Measurements from ENCODE around the gene PSMB11. TPM values are rescaled to one million over a fixed set of nuclear protein-coding genes. Genes with fewer than 3 reads are reported as not detected.
"Not testable (repeated sequence)": the region's sequence is repeated elsewhere in the genome, so short reads cannot be mapped to it uniquely, and the experiment has no call there.

Gene PSMB11
- total and polyA plus RNA-seq, 9 donors: not detected

- H3K36me3 ChIP-seq: no peaks in the 10 kb centered on the region
- no peak for DNase-seq
- no peaks in the 10 kb centered on the region for H3K4me1 ChIP-seq (ENCODE audit: insufficient read depth)
- no peaks in the 10 kb centered on the region for H3K27me3 ChIP-seq
- 68 to 73% (median 71%) methylated on average over 6 of the region's 6 CpGs for WGBS, 3 donors
- intact Hi-C loops (cut with DNase I): no loop called here
- H3K4me3 ChIP-seq: no peak overlapping the region
- no peak for TF ChIP-seq EP300 (IDR thresholded peaks at IDR 0.05)
- TF ChIP-seq, protein P1, sequence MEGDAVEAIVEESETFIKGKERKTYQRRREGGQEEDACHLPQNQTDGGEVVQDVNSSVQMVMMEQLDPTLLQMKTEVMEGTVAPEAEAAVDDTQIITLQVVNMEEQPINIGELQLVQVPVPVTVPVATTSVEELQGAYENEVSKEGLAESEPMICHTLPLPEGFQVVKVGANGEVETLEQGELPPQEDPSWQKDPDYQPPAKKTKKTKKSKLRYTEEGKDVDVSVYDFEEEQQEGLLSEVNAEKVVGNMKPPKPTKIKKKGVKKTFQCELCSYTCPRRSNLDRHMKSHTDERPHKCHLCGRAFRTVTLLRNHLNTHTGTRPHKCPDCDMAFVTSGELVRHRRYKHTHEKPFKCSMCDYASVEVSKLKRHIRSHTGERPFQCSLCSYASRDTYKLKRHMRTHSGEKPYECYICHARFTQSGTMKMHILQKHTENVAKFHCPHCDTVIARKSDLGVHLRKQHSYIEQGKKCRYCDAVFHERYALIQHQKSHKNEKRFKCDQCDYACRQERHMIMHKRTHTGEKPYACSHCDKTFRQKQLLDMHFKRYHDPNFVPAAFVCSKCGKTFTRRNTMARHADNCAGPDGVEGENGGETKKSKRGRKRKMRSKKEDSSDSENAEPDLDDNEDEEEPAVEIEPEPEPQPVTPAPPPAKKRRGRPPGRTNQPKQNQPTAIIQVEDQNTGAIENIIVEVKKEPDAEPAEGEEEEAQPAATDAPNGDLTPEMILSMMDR (IDR thresholded peaks at IDR 0.05): no peak
- TF ChIP-seq POLR2A (IDR thresholded peaks at IDR 0.05): no peak
- H3K27ac ChIP-seq: no peak overlapping the region
- no peaks in the 10 kb centered on the region for H3K9me3 ChIP-seq
These were observed 28.8 kb upstream of the PSMB11 start for GRCh38 chr14:23013054-23013748.

DNA sequence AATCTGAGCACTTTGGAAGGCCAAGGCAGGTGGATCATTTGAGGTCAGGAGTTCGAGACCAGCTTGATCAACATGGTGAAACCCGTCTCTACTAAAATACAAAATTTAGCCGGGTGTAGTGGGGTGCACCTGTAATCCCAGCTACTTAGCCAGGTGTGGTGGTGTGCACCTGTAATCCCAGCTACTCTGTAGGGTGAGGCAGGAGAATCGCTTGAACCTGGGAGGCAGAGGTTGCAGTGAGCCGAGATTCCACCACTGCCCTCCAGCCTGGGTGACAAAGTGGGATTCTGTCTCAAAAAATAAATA lies 28.3 kb upstream of the PSMB11 start:
- DNase-seq; H3K27me3 ChIP-seq; H3K9me3 ChIP-seq; H3K4me1 ChIP-seq (ENCODE audit: insufficient read depth); H3K36me3 ChIP-seq; H3K27ac ChIP-seq; H3K4me3 ChIP-seq; intact Hi-C loops (cut with DNase I): not testable (repeated sequence)
- WGBS, 3 donors: 82 to 84% (median 83%) methylated on average over 5 of the region's 5 CpGs

DNA sequence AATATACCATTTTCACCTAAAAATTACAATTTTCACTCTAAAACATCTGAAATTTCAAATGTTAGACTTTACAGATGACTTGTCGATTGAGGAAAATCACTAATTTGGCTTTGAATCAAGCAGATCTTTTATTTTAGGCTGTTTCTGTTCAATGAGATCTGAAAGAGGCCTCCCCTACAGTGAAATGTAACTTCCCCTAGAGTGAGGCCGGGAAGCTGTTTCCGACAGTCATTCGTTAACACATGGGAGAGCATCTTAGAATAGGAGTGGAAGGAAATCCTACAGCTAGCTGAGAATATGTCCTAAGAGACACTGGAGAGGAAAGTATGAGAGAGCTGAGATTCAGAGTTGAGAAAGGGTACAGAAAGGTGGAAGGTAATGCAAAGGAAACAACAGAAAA lies 26.4 kb upstream of the PSMB11 start:
- H3K4me1 ChIP-seq (ENCODE audit: insufficient read depth): no peaks in the 10 kb centered on the region
- no peaks in the 10 kb centered on the region for H3K27me3 ChIP-seq
- no peaks in the 10 kb centered on the region for H3K9me3 ChIP-seq
- no peaks in the 10 kb centered on the region for H3K36me3 ChIP-seq
- no peak for DNase-seq
- H3K4me3 ChIP-seq: no peak overlapping the region
- WGBS, 3 donors: 74 to 83% (median 78%) methylated on average over 4 of the region's 4 CpGs
- TF ChIP-seq POLR2A (IDR thresholded peaks at IDR 0.05): no peak
- TF ChIP-seq, protein P1 (IDR thresholded peaks at IDR 0.05): no peak
- no peak for TF ChIP-seq EP300 (IDR thresholded peaks at IDR 0.05)
- intact Hi-C loops (cut with DNase I): no loop called here
- no peak overlapping the region for H3K27ac ChIP-seq

- no peaks in the 10 kb centered on the region for H3K4me1 ChIP-seq (ENCODE audit: insufficient read depth)
- TF ChIP-seq EP300 (IDR thresholded peaks at IDR 0.05) (no peak), POLR2A (IDR thresholded peaks at IDR 0.05) (no peak)
- TF ChIP-seq, protein P1 (IDR thresholded peaks at IDR 0.05): no peak
- H3K4me3 ChIP-seq: no peak overlapping the region
- no peak overlapping the region for H3K27ac ChIP-seq
- no peaks in the 10 kb centered on the region for H3K36me3 ChIP-seq
- WGBS, 3 donors: 85 to 91% (median 87%) methylated on average over 5 of the region's 5 CpGs
- H3K9me3 ChIP-seq: no peaks in the 10 kb centered on the region
- intact Hi-C loops (cut with DNase I): no loop called here
- DNase-seq: no peak
- H3K27me3 ChIP-seq: no peaks in the 10 kb centered on the region
These were observed 24.9 kb upstream of the PSMB11 start for GRCh38 chr14:23017091-23017490.

DNA sequence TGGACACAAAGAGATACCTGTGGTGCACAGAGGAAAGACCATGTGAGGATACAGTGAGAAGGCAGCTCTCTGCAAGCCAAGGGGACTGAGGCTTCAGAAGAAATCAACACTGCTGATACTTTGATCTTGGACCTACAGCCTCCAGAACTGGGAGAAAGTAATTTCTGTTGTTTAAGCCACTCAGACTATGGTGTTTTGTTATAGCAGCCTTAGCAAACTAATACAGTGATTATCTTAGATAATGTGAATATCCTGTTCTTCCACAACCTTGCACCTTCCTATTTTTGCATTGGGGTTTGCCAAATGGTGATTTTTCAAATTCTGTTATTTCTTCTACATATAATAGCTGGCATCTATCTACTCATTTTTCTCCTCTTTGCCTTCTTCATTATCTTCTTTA lies 23.9 kb upstream of the PSMB11 start:
- intact Hi-C loops (cut with DNase I): no loop called here
- no peak for TF ChIP-seq POLR2A (IDR thresholded peaks at IDR 0.05)
- TF ChIP-seq EP300 (IDR thresholded peaks at IDR 0.05): no peak

More for the DNA sequence above, 23.9 kb upstream of the PSMB11 start:
- no peaks in the 10 kb centered on the region for H3K9me3 ChIP-seq
- H3K27ac ChIP-seq: no peak overlapping the region
- no peaks in the 10 kb centered on the region for H3K27me3 ChIP-seq
- no peaks in the 10 kb centered on the region for H3K4me1 ChIP-seq (ENCODE audit: insufficient read depth)
- no peak for DNase-seq
- H3K36me3 ChIP-seq: no peaks in the 10 kb centered on the region
- H3K4me3 ChIP-seq: no peak overlapping the region
